ENCODE results near the gene CATSPER4.
"Not testable (repeated sequence)": the region's sequence is repeated elsewhere in the genome, so short reads cannot be mapped to it uniquely, and the experiment has no call there.

Gene CATSPER4

DNA sequence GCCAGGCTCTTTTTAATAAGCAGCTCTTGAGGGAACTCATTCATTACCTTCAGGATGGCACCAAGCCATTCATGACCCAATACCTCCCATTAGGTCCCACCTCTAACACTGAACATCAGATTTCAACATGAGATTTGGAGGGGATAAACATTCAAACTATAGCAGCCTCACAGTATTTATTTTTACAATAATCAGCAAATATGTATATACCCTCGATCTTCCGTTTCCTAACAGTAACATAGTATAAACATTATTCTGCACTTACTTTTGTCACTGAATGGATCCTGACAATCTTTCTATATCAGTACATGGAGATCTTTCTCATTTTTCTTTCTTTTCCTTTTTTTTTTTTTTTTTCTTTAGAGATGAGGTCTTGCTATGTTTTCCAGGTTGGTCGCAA lies 5.4 kb downstream of the CATSPER4 start:
- DNase-seq (ENCODE audit: low spot score): no peak

DNA sequence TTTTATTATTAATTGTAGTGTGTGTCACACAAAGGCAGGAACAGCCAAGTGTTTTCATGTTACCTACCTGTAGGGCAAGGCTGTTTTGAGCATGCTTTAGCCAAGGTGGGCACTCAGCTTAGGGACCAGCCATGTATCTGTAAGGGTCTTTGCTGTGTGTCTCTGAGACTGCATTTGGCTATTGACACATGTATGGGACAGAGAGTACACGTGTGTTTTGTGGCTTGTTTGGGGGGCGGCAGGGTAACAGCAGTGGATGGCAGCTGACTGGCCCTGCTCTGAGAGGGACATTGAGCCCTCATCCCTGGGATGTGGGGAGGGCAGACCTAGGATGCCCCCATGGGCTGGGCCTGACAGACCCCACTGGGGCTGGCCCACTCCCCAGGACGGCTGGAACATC lies 6.9 kb downstream of the CATSPER4 start:
- DNase-seq (ENCODE audit: low spot score): no peak

DNA sequence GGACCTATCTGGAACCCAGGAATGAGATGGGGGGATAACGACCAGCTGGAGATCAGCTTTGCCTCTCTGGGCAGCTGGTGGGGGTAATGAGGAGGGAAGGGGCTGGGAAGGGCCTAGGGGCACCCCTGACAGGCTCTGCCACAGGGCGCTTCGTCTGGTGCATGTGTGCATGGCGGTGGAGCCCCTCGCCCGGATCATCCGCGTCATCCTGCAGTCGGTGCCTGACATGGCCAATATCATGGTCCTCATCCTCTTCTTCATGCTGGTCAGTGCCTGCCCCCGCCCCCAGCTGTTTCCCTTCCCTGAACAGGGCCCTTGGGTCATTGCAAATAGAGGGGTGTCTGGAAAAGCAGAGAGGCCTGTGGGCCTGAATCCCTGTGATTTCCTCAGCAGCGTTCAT lies 7.4 kb downstream of the CATSPER4 start:
- DNase-seq (ENCODE audit: low spot score): no peak

DNA sequence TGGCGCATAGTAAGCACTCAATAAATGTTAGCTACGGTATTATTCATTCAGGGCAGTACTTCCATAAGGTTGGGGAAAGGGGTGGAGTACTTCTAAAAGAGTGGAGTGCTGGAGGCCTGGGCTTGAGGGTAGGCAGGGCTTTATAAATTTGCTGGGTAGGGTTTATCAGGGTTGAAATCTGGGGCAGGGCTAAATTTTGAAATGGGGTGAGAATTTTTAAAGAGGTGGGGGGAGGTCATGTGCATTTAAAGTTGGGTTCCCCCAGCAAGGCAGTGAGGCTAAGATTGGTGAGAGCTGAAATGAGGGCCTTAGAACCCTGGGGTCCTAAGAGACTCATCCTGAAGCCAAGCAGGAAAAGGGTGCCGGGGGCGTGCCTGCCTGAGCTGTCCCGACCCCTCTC lies 10.0 kb downstream of the CATSPER4 start:
- DNase-seq (ENCODE audit: low spot score): no peak

DNA sequence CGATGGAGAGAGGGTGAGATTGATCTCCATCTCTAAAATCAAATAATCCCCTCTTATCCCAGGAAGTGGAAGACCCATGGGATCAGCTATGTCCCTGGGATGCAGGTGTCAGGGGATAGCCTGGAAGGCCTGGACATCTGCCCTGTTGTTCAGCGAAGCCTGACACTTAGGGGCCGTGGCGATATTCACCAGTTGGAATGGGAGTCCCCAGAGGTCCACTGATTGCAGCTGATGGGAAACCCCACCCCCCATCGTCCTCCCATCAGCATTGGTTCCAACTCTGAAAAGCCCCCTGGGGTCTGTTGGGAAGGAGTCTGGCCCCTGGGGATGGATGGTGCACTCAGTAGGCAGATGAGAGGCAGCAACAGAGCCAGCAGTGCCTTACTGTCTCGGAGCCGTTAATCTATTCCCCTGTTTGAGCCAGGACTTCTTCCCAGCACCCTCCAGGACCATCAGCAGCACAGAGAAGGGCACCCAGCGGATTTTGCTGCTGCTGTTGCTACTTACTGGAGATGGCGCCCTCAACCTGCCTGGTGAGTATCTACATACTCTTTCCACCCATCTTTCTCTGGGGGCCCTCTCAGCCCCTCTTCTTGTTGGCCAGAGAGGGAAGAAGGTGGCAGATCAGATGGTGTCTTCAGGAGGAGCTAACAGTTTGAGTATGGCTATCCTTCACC lies 13.4 kb downstream of the CATSPER4 start:
- DNase-seq (ENCODE audit: low spot score): no peak

DNA sequence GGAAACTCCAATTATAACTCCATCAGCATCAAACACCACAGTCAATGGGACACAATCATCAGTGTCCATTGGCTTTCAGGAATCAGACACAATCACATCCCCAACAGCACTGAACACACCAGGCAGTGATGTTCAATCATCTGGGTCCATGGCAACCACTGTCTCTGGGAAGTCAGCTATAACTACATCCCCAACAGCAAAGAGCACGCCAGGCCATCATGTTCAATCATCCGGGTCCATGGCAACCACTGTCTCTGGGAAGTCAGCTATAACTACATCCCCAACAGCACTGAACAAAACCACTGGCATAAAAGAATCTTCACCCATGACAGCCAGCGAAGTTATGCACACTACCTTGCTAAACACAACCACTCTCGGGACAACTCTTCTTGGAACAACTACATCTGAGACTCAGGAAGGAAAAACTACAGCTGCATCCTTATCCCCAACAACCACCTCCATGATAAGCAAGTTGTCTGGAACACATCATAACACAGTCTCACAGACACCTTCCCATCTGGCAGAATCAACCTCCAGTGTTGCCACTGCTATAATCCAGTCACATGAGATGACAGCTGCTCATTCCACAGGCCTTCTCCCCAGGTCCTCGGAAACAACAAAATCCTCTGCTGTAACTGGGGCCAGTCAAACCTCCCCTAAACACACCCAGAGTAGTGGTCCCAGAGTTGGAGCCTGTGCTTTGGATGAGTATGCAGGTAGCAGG lies 19.9 kb downstream of the CATSPER4 start:
- DNase-seq (ENCODE audit: low spot score): no peak

DNA sequence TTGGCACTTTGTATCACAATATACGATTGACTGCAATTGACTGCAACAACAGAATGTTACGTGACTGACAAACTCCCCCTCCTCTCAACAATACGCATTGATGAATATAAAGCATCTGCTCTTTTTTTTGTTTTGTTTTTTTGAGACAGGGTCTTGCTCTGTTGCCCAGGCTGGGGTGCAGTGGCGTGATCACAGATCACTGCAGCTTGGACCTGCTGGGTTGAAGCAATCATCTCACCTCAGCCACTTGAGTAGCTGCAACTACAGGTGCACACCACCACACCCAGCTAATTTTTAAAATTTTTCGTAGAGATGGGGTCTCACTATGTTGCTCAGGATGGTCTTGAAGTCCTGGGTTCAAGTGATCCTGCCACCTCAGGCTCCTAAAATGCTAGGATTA lies 22.3 kb downstream of the CATSPER4 start:
- no peak for DNase-seq (ENCODE audit: low spot score)

DNA sequence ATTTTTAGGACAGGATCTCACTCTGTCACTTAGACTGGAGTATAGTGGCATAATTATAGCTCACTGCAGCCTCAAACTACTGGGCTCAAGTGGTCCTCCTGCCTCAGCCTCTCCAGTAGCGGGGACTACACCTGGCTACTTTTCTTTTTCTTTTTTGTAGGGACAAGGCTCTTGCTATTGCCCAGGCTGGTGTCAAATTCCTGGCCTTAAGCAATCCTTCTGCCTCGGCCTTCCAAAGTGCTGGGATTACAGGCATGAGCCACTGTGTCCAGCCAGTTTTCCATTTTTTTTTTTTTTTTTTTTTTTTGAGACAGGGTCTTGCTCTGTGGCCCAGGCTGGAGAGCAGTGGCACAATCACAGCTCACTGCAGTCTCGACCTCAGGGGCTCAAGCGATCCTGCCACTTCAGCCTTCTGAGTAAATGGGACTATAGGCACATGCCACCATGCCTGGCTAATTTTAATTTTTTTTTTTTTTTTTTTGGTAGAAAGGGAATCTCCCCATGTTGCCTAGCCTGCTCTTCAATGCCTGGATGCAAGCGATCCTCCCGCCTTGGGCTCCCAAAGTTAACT lies 23.0 kb downstream of the CATSPER4 start:
- DNase-seq (ENCODE audit: low spot score): no peak

DNA sequence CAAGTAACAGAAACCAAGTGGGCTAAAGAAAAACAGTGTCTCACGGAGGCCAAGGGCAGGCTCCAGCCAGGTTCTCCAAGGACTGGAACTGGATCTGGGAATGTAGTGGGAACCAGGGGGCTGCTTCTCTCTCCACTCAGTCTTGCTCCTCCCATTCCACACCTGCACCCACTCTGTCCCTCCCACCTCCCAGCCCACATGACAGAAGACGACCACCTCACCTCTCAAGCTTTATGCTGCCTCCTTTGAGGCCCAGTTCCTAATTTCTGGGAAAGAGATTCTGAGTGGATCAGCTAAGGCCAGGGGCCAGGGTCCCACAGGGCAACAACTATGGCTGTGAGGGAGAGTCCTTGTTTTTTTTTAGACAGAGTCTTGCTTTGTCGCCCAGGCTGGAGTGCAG lies 24.8 kb downstream of the CATSPER4 start:
- no peak for DNase-seq (ENCODE audit: low spot score)

DNA sequence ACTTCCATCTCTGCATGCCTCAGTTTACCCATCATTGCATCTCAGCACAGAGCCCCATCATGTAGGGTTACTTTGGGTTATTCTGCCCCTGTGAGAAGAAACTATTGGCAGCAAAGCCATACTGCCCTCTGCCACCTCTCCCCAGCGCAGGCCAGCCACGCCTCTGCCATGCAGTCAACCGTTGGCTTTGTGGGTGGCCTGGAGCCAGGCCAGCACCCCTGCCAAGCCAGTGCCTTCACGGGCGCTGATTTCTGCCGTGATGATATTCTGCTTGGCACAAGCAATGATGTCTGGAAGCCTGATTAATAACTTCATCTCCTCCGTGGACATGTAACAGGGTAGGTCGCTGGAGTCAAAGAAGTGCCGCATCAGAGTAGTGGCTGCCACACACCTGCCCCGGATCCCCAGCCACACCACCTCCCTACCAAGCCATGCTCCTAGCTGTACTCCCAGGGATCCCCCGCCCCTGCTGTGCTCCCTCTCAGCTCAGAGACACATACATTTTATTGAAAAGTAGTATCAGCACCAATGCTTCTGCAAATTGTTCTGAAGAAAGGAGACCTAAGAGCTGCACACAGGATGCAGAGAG lies 28.6 kb downstream of the CATSPER4 start:
- DNase-seq (ENCODE audit: low spot score): no peak

DNA sequence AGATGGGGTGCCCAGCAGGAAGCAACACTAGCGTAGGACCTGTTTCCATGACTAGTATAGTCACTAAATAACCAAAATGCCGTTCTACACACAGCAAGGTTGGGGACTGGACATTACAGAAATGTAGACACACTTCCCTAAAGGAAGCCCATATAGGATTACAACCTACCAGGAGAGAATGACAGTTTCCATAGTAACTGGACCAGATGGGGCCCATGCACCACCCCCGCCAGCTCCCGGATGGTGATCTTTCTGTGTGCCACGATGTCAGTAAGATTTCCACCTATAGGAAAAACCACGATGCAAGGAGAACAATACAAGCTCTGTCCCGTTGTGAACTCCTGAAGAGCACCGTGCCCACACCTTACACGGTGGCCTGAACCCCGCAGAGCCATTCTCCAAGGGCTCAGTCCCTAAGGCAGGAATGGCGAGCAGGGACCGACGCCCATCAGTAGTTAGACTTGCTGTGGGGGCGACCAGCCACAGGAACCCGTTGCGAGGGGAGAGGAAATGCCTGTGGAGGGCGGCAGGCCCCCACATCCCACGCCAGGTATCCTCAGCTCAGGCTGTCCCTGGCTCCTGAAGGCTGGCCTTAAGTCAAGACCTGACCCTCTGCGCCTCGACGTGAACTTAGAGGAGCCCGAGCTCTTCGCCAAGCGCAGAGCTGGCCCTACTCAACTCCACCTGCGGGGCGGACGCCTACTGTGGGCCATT lies 30.0 kb downstream of the CATSPER4 start:
- DNase-seq (ENCODE audit: low spot score): no peak

DNA sequence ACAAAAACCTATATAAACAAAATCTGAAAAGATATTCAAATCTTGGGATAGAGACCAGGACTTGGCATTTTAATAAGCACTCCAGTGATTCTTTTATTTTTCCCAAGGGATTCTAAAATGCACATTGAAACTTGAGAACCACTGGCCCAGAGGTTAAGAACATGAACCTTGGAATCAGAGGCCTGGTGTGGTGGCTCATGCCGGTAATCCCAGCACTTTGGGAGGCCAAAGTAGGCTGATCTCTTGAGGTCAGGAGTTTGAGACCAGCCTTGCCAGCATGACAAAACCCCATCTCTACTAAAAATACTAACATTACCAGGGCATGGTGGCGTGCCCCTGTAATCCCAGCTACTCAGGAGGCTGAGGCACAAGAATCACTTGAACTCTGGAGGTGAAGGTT lies 30.7 kb downstream of the CATSPER4 start:
- DNase-seq (ENCODE audit: low spot score): no peak

DNA sequence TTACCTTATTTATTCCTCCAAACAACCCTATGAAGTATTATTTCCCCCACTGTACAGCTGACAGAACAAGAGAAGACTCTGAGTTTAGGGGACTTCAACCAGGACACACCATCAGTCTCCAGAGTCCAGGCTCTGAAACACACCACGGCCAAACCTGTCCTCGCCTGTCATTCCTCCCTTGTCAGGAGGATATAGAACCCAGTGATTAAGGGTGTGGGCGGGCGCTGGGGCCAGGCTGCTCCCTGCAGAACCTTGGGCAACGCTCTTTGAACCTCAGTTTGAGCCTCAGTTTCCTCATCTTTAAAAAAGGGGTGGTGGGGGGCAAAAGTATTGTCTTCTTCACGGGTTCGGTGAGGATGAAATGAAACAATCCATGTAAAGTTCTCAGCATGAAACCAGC lies 34.2 kb downstream of the CATSPER4 start:
- no peak for DNase-seq (ENCODE audit: low spot score)

DNA sequence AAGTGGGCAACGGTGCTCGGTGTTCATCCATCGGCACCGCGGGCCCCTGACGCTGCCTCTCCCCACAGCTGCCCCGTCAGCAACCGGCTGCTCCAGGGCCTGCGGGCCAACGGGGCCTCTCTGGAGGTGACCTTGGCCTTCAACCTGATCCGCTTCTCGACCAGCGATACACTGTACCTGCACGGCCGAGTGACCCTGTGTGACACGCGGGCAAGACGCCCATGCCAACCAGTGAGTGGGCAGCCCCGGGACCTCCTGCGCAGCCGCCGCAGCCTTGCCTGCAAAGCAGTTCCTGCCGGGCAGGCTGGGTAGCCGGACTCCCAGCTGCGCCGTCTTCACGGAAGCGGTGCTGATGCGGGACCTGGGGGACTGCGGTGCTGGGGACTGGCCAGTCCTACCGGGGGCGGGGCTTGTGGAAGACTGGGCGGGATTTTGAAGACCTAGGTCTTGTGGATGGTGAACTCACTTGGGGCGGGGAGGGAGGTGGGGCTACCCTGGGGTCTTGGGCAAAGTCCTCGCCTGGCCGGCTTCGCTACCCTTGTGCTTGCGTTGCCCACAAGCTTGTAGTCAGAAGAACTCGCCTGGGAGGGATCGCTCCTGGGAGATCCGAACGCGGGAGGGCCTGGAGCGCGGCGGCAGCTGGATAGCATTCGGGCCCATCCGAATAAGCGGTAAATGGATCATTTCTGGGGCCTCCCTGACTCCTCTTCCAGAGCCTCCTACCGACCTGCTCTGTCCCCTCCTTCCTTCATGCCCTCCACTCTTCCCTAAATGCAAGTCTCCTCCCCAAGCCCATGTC lies 34.8 kb downstream of the CATSPER4 start:
- peak; percentile 44 for DNase-seq (ENCODE audit: low spot score)

DNA sequence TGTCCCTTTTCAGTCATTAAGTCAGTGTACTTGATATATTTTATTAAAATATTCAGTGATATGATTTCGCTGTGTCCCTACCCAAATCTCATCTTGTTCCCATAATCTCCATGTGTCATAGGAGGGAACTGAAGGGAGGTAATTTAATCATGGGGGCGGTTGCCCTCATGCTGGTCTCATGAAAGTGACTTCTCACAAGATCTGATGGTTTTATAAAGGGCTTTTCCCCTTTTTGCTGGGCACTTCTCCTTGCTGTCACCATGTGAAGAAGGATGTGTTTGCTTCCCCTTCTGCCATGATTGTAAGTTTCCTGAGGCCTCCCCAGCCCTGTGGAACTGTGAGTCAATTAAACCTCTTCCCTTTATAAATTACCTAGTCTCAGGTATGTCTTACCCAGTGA lies 40.3 kb downstream of the CATSPER4 start:
- DNase-seq (ENCODE audit: low spot score): not testable (repeated sequence)

DNA sequence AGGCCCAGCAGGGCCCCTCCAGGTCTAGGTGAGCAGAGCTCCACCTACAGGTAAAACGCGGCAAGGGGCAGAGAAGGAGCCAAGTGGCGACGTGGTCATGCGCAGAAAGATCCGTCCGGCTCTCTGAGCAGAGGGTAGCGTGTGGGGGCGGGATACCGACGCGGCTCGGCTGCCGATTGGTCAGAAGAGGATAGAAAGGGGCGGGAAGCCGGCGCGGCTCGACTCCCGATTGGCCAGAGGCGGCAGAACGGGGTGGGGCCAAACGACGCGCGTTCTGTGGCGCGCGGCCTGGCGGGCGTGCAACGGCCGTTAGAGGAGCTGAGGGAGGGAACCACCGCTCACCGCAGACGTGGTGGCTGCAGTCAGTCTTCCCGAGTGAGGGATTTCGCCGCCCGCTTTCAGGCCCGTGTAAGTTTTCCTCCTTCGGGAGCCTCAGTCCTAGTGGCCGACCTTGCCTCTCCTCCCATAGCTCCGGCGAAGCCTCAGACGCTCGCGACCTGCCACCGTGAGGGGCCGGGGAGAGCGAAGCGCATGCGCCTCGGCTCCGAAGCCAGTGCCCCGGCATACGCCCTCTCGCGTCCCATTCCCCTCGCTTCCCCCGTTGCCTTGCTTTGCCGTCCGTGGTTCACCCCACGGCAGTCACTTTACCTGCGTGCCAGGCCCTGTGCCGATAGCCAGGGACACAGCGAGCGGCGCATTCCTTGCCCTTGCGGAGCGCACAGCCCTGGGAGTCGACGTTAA lies 43.7 kb downstream of the CATSPER4 start, which contains the start of gene CEP85:
Gene CEP85, plus strand, starts transcription at position 298 of the 741 bp plus-strand sequence. CDS start 5,584 bp downstream, outside the sequence.
- DNase-seq (ENCODE audit: low spot score): peak; percentile 98

DNA sequence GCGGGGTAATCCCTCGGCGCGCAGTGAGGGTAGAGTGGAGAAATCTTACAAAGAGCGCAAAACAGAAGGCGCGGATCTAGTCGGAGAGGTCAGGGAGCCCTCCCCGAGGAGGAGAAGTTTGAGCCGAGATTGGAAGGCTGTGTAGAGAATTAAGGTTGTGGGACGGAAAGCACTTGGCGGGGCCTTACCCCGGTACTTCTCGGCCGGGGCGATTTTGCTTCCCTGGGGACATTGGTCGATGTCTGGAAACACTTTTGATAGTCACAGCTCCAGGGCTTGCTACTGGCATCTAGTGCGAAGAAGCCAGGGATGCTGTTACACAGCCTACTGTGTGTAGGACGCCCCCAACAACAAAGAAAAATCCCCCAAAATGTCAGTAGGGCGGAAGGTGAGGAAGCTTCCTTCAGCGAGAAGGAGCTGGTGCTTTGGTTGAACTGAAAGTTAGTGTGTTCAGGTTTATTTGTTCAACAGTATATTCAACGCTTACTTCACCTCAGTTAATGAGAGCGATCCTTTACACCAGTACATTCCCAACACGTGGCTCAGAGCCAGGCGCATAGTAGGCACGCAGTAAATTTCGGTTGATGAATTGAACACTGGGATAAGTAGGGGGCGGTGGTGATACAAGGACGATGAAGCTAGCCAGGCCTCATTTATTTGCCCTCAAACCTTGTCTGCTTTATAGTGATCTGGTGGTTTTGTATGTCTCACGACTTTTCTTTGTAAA lies 44.4 kb downstream of the CATSPER4 start:
- DNase-seq (ENCODE audit: low spot score): no peak

DNA sequence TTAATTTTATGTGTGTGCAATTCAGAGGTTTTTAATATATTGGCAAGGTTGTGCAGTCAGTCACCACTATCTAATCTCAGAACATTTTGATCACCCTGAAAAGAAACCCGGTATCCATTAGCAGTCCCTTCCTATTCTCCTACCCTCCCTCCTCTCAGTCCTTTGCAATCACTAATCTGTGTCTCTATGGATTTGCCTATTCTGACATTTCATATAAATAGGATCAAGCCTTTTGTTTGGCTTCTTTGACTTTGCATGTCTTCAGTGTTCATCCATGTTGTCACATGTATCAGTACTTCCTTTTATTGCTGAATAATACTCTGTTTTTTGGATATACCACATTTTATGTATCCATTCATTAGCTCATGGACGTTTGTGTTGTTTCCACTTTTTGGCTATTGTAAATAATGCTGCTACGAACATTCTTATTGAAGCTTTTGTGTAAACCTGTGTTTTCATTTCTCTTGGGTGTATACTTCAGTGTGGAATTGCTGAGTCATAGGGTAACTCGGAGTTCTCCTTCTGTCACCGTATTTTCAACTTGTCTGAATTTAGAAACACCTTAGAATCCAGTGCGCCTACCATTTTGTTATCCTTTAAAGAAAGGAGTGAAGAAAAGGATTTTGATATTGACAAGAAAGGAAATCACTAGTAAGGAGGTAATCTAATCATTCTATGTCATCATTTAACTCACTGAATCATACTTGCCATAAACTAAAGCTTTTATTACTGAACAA lies 47.0 kb downstream of the CATSPER4 start:
- DNase-seq (ENCODE audit: low spot score): no peak

DNA sequence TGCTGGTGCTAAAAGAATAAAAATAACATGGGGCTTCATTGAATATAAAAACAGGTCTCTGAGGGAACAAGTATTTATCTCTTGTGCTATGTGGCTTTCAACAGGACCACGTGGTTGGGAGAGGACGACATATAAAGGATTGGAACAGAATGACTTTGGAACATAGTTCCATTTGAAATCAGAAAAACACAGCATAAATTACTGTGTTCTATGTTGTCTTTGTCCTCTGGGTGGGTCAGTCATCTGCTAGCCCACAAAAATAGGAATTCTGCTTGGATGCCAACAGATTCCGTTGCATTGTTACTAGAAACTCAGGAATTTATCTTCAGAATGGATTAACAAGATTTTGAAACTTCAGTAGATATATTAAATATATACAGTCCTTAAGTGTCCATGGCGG lies 49.5 kb downstream of the CATSPER4 start:
- DNase-seq (ENCODE audit: low spot score): no peak
